Vagina (tissue), 2 donors: ENCODE data around the gene STARD13.

Experiments
- CTCF ChIP-seq, 3 experiments: fragments of 450-650 bp in 2 of 3; fragments of 200-600 bp in 1 of 3; sonication (generic) in 1 of 3; IDR thresholded peaks; one replicate each; pipeline ENCODE4 v1.5.1; 2017 to 2019; ENCODE audit warnings: antibody characterized with exemption in 3 of 3, mild to moderate bottlenecking in 2 of 3, moderate library complexity in 2 of 3
- POLR2A ChIP-seq, 2 donors: fragments of 450-650 bp; IDR thresholded peaks; one replicate each; pipeline ENCODE4 v1.6.1; 2017; ENCODE audit warnings: antibody characterized with exemption in 2 of 2, mild to moderate bottlenecking in 2 of 2, moderate library complexity in 2 of 2

DNA sequence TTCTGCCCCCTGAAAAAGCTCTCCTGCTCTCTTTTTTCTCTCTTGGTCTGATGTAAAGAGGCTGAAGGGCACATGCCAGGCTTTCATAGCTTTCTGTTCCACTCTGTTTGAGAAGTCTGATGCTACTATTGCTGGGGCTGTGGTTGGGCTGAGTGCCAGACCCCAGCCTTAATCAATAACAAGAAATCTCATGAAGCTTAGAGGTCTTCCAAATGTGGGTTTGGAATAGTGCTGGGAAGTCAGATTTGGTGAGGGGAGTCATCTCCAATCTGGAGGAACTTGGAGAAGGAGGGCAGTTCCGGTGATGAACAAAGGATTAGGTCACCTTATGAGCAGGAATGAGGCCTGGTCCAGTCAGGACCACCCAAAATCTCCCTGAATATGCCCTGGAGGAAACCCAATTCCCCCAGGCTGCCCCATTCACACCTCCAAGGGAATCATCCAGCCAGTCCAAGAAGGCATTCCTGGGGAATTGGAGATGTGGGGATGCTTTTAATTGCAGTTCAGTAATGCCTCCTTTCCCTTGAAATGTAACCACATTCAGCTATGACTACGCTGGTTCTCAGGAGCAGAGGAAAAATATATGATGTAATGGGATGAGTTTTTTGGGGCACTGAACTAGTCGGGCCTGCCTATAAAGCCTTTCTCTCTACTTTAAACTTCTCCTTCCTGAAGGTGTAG lies 102.0 kb downstream of the STARD13 start:
- no peak for TF ChIP-seq POLR2A (IDR thresholded peaks at IDR 0.05)
- no peak for TF ChIP-seq CTCF (IDR thresholded peaks at IDR 0.05)
